Skeletal muscle cell (primary cell): ENCODE measurements around the gene OSBPL5.
"Not testable (repeated sequence)": the region's sequence is repeated elsewhere in the genome, so short reads cannot be mapped to it uniquely, and the experiment has no call there.

ENCODE experiments used
- DNase-seq: peaks from one replicate; pipeline ENCODE4 v3.0.0-alpha.2; 2010; ENCODE audit warnings: low read depth
- H3K4me3 ChIP-seq: 2 replicates; pipeline ENCODE4 v1.5.1; 2011; ENCODE audit warnings: low read depth, mild to moderate bottlenecking, control low read depth, low read length, moderate library complexity

Gene OSBPL5

GRCh38 chr11:3077846-3078440 is 87.2 kb downstream of the OSBPL5 start:
- no peak overlapping the region for H3K4me3 ChIP-seq
- no peak for DNase-seq

- no peak overlapping the region for H3K4me3 ChIP-seq
- DNase-seq: no peak
These were observed 87.8 kb downstream of the OSBPL5 start for GRCh38 chr11:3077189-3077836.

- no peak for DNase-seq
- H3K4me3 ChIP-seq: no peak overlapping the region
These were observed 90.1 kb downstream of the OSBPL5 start for GRCh38 chr11:3074912-3075589.

GRCh38 chr11:3073029-3073435 is 92.1 kb downstream of the OSBPL5 start:
- no peak for DNase-seq
- H3K4me3 ChIP-seq: no peak overlapping the region

GRCh38 chr11:3069425-3069824 is 95.7 kb downstream of the OSBPL5 start:
- DNase-seq: no peak
- no peak overlapping the region for H3K4me3 ChIP-seq

GRCh38 chr11:3066308-3066707 is 98.8 kb downstream of the OSBPL5 start:
- DNase-seq: not testable (repeated sequence)

GRCh38 chr11:3064709-3065108 is 100.4 kb downstream of the OSBPL5 start:
- H3K4me3 ChIP-seq, DNase-seq: not testable (repeated sequence)

More at GRCh38 chr11:3066308-3066707, 98.8 kb downstream of the OSBPL5 start:
- H3K4me3 ChIP-seq: not testable (repeated sequence)

- H3K4me3 ChIP-seq, DNase-seq: not testable (repeated sequence)
These were observed 101.2 kb downstream of the OSBPL5 start for GRCh38 chr11:3063876-3064275.

GRCh38 chr11:3063432-3063831 is 101.7 kb downstream of the OSBPL5 start:
- H3K4me3 ChIP-seq, DNase-seq: not testable (repeated sequence)

GRCh38 chr11:3060436-3061025 is 104.6 kb downstream of the OSBPL5 start:
- no peak for DNase-seq

GRCh38 chr11:3058753-3059664 is 106.1 kb downstream of the OSBPL5 start:
- H3K4me3 ChIP-seq: no peak overlapping the region
- peak; percentile 44 for DNase-seq

More at GRCh38 chr11:3060436-3061025, 104.6 kb downstream of the OSBPL5 start:
- H3K4me3 ChIP-seq: no peak overlapping the region

GRCh38 chr11:3057069-3057963 is 107.8 kb downstream of the OSBPL5 start, which contains the start of gene CARS1:
Gene CARS1, minus strand, starts transcription at chr11:3057423. Its CDS starts 56 bp downstream, at chr11:3057367.
- peak; percentile 76 for DNase-seq
- peak within 1 kb of the TSS; percentile 96 for H3K4me3 ChIP-seq

GRCh38 chr11:3056296-3057068 is 108.6 kb downstream of the OSBPL5 start:
- no peak for DNase-seq
- peak overlapping the region; percentile 96 for H3K4me3 ChIP-seq

GRCh38 chr11:3055891-3056290 is 109.2 kb downstream of the OSBPL5 start:
- no peak for DNase-seq
- peak overlapping the region; percentile 96 for H3K4me3 ChIP-seq

- DNase-seq: no peak
- H3K4me3 ChIP-seq: no peak overlapping the region
These were observed 112.5 kb downstream of the OSBPL5 start for GRCh38 chr11:3052567-3052966.

- DNase-seq: no peak
- H3K4me3 ChIP-seq: no peak overlapping the region
These were observed 113.0 kb downstream of the OSBPL5 start for GRCh38 chr11:3052109-3052479.
